NB4 (cell line): ENCODE measurements around the gene KCNMB3.

Experiments used
- DNase-seq: peaks from one replicate; pipeline ENCODE4 v3.0.0; 2010; ENCODE audit warnings: low read depth
- H3K4me3 ChIP-seq: one replicate; pipeline ENCODE4 v1.5.1; 2011; ENCODE audit warnings: mild to moderate bottlenecking, low read depth, low read length, moderate library complexity
- MAX ChIP-seq: IDR thresholded peaks from 2 replicates; pipeline ENCODE4 v1.6.1; 2011; ENCODE audit warnings: low read depth, low read length
- MYC ChIP-seq: IDR thresholded peaks from 2 replicates; pipeline ENCODE4 v1.6.1; 2011; ENCODE audit warnings: low read depth, low read length

The KCNMB3 gene

GRCh38 chr3:179196098-179196497, 54.8 kb downstream of the KCNMB3 start:
- no peak overlapping the region for H3K4me3 ChIP-seq
- TF ChIP-seq MYC: no peak
- no peak for TF ChIP-seq MAX
- no peak for DNase-seq

- TF ChIP-seq MAX: no peak
- DNase-seq: no peak
- H3K4me3 ChIP-seq: no peak overlapping the region
These were observed 56.0 kb downstream of the KCNMB3 start for GRCh38 chr3:179194931-179195330.
